GM18868 (cell line): ENCODE measurements around the gene ADCY3.
"Not testable (repeated sequence)": the region's sequence is repeated elsewhere in the genome, so short reads cannot be mapped to it uniquely, and the experiment has no call there.

Experiments
- ATAC-seq: cut with Tn5 transposase; IDR thresholded peaks from one replicate; pipeline ENCODE4 v1.9.1; 2021; ENCODE audit warnings: mild to moderate bottlenecking, moderate library complexity; ENCODE audit not compliant: unreplicated experiment

The ADCY3 gene

GRCh38 chr2:24852026-24852425 lies 68.0 kb downstream of the ADCY3 start:
- ATAC-seq, result no peak

DNA sequence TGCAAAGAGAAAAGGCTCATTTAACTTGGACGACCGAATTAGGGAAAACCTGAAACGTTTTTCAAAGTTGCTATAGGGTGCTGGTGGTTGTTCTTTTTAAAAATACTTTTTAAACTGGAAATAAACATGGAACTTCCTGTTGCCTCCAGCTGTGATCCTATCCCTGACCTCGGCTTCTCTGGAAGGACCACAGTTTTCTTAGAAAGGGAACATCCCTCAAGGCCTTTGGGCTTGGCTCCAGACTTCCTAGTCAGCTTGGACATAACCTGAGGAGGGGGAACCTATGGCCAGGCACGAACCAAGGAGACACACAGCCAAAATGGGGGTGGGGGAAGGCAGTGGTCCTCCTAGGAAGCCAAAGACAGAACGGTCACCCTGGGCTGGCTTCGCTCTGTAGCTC lies 69.1 kb downstream of the ADCY3 start:
- ATAC-seq, result no peak

DNA sequence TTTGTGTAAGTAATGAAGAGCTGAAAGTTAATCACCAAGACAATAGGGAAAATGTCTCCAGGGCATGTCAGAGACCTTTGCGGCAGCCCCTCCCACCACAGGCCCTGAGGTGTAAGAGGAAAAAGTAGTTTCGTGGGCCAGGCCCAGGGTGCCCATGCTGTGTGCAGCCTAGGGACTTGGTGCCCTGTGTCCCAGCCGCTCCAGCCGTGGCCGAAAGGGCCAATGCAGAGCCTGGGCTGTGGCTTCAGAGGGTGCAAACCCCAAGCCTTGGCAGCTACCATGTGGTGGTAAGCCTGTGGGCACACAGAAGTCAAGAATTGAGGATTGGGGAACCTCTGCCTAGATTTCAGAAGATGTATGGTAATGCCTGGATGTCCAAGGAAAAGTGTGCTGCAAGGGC lies 74.3 kb downstream of the ADCY3 start:
- ATAC-seq, result no peak

- no peak for ATAC-seq
Measured at GRCh38 chr2:24844023-24844685, 75.9 kb downstream of the ADCY3 start.

GRCh38 chr2:24843330-24843860 lies 76.6 kb downstream of the ADCY3 start:
- no peak for ATAC-seq

DNA sequence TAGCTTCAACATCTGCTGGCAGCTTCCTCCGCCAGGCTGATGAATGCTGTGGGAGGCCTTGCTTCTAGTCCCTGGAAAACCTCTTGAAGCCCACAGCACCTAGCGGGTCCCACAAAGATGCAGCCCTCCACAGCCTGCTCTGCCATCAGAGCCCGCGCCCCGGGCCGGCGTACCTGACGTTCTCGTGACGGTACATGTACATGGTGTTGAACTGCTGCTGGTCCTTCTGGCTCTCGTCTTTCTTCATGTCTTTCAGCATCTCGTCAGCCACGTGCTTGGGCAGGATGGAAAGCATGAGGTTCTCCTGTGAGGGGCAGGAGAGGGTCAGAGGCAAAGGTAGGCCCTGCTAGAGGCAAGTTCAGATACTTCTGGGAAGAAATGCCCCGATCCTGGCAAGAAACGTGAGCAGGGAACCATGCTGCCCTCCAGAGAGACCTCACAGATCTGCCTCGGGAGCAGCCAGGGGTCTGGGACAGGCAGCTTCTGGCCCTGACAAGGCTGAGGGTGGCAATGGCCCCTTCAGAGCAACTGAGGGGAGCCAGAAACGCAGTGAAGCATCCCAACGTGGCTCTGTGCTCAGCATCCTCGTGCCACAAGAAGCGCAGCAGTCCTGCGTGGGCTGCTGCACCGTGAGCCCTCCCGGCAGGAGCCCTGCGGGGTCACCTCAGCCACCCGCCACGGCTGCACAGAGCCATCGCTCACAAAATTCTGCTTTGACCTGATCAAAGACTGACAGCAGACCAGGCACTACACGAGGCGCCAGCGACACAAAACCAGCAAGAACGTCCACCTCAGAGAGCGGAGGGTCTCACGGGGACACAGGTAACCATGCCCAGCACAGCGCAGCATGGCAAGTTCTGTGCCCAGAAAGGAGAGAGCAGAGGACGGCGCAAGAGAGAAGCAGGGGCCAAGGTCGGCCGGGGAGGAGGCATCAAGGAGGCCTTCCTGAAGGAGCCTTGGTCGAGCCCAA lies 77.7 kb downstream of the ADCY3 start:
- ATAC-seq, result no peak

- ATAC-seq, result no peak
Measured at GRCh38 chr2:24840962-24841945, 78.8 kb downstream of the ADCY3 start.

DNA sequence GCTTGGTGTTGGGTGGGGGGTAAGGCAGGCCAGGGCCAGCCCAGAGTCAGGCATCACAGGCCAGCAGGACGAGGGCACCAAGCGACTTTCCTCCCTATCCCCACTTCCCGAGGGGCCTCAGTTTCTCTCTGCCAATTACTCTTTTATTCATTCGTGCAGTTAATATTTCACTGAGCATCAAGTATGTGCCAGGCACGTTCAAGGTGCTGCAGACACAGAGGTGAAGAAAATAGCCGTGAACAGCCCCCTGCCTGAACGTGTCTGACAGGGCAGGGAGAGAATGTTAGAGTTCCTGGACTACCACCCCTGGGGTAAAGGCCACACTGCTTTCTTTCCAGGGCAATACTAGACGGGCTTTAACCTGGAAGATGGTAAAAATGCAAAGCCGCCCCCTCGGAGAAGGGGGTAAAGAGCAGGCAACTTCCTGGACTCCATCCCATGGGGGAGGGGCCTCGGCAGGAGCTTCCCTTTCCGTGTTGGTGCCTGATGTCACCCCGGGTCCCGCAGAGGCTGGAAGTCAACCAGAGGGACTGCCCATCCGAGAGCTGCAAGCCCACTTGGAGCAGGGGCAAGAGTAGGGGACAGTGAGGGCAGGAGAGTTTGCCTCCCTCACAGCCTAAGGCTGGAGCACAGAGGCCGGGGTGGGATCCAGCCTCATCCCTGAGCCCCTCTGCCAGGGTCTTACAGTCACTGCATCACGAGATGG lies 79.7 kb downstream of the ADCY3 start:
- no peak for ATAC-seq

- no peak for ATAC-seq
Measured at GRCh38 chr2:24839729-24840128, 80.3 kb downstream of the ADCY3 start.

GRCh38 chr2:24838541-24838940 lies 81.5 kb downstream of the ADCY3 start:
- no peak for ATAC-seq

DNA sequence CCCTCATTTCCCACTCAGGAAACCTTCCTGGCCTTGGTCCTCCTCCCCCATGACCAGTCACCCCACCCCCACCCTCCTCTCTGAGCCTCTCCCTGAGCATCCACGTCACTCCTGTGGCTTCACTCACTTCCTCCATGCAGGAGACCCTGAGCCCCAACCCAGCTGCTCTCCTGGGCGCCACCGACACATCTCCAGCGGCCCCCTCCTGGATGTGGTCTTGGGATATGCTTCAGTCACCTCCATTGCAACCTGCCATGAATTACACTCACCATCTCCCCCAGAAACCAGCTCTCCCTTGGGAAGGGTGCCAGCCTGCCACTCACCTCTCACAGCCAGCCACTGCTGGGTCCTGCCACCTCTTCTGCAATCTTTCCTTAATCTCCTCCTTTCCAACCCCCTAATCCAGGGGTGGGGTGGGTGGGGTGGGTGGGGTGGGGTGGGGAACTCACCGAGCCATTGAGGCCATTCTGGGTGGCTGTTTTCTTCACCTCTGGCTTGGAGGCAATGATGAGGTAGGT lies 82.0 kb downstream of the ADCY3 start:
- no peak for ATAC-seq

DNA sequence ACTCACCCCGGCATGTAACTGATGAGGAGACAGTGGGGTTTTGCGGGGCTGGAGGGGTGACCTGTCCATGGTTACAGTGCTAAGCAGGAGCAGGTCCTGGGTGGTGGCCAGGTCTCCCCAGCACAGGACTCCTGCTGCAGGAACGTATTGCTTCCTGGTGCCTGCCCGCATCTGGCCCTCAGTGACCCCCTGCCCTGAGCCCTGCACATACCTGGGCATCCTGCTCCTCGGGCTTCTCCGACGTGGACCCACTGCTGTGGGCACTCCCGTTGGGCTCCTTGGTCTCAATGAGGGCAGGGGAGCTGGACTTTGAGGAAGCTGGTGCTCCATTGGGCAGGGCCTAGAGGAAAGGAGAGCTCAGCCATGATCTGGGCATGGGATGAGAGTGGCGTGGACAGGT lies 83.3 kb downstream of the ADCY3 start:
- ATAC-seq, result no peak

GRCh38 chr2:24836206-24836605 lies 83.8 kb downstream of the ADCY3 start:
- ATAC-seq, result no peak

- not testable (repeated sequence) for ATAC-seq
Measured at GRCh38 chr2:24835411-24835810, 84.6 kb downstream of the ADCY3 start.

GRCh38 chr2:24834733-24835395 lies 85.2 kb downstream of the ADCY3 start:
- no peak for ATAC-seq

- ATAC-seq, result no peak
Measured at GRCh38 chr2:24833821-24834732, 86.0 kb downstream of the ADCY3 start.

DNA sequence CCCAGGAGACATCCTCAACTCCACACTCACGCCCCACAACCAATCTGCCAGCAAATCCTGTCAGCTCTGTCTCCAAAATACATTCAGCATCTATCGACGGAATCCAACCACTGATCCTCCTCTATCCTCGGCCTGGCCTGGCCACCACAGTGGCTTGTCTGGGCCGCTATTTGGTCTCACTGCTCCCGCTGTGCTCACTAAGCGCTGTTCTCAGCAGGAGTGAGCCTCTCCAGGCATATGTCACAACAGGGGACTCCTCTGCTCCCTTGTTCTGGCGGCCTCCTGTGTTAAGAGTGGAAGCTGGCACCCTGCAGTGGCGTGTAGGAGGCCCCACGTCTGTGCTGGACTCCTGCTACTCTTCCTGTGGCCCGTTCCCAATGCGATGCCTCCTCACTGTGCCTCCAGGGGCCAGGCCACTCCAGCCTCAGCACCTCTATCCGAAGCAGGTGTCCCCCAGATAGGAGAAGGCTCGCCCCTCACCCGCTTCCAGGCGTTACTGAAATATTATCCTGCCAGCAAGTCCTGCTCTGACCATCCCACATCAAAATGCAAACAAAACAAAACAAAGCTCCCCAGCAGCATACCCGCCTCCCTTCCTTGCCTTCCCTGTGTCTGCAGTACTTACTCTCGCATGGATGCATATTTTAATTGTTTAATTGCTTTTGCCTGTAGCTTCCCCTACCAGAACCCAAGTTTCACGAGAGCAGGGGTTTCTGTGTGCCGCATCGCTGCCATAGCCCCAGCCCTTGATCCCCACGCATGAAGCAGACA lies 86.9 kb downstream of the ADCY3 start:
- ATAC-seq, result no peak

DNA sequence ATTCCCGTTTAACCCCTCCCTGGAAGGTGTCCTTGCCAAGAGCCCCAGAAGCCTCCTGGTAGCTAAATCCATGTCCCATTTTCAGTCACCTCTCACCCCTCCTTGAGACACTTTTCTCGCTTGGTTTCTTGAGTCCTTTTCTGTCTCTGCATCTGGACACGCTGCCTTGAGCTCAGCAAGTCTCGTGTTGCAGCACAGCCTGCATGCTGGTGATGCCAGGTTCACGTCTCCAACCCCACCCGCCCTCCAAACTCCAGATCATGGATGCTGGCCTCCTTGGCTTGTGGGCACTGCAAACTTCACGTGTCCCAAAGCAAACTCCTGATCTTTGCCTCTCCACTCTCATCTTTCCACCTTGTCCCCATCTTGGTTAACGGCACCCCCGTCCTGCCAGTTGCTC lies 87.5 kb downstream of the ADCY3 start:
- no peak for ATAC-seq
